ENCODE results near the gene MUC5AC. TPM values are rescaled to one million over a fixed set of nuclear protein-coding genes. Genes with fewer than 3 reads are reported as not detected.
"Not testable (repeated sequence)": the region's sequence is repeated elsewhere in the genome, so short reads cannot be mapped to it uniquely, and the experiment has no call there.

The MUC5AC gene
- total RNA-seq, 1 experiment from 2014 or later: not detected

- H3K27me3 ChIP-seq (replicated peaks; ENCODE audit: insufficient read depth, low read depth, low read length, poor library complexity): peaks cover 15% of the 10 kb centered on the region
- TF ChIP-seq EZH2 (IDR thresholded peaks at IDR 0.05; ENCODE audit: borderline replicate concordance, low read depth, low read length, poor library complexity, severe bottlenecking): no peak
- no peak for TF ChIP-seq CTCF (conservative IDR thresholded peaks at IDR 0.05; ENCODE audit: low read depth, low read length)
- H3K4me3 ChIP-seq (ENCODE audit: low read depth, low read length, poor library complexity, severe bottlenecking): no peak overlapping the region
- no peak for DNase-seq (ENCODE audit: low spot score)
- no peaks in the 10 kb centered on the region for H3K36me3 ChIP-seq (ENCODE audit: insufficient read depth, low read length, poor library complexity, severe bottlenecking)
- CTCF ChIA-PET: no interaction called here
- POLR2A ChIA-PET (ENCODE audit: low non-redundant PET): no interaction called here
- no peaks in the 10 kb centered on the region for H3K4me1 ChIP-seq (ENCODE audit: insufficient read depth, low read length, poor library complexity, severe bottlenecking)
- peaks cover 8% of the 10 kb centered on the region for H3K9me3 ChIP-seq (ENCODE audit: low read depth, low read length, poor library complexity, severe bottlenecking)
- BruUV-seq (replicated peaks): no TSS peak
- intact Hi-C loops (cut with micrococcal nuclease; ENCODE audit: unreplicated experiment): no loop called here
- H3K27ac ChIP-seq (ENCODE audit: low read depth, low read length, poor library complexity, severe bottlenecking): no peak overlapping the region
Observed at GRCh38 chr11:1211838-1212237, 54.1 kb downstream of the MUC5AC start.

DNA sequence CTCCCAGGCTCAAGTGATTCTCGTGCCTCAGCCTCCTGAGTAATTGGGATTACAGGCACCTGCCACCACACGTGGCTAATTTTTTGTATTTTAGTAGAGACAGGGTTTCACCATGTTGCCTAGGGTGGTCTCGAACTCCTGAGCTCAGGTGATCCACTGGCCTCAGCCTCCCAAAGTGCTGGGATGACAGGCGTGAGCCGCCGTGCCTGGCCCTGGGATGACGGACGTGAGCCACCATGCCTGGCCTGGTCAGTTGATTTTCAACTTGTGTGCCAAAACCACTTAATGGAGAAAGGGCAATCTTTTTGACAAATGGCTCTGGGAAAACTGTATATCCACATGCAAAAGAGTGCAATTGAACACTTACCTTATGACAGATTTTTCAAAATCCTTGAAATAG, 58.1 kb downstream of the MUC5AC start:
- DNase-seq (ENCODE audit: low spot score); H3K27ac ChIP-seq (ENCODE audit: low read depth, low read length, poor library complexity, severe bottlenecking); POLR2A ChIA-PET (ENCODE audit: low non-redundant PET); H3K4me3 ChIP-seq (ENCODE audit: low read depth, low read length, poor library complexity, severe bottlenecking); H3K9me3 ChIP-seq (ENCODE audit: low read depth, low read length, poor library complexity, severe bottlenecking); CTCF ChIA-PET; H3K4me1 ChIP-seq (ENCODE audit: insufficient read depth, low read length, poor library complexity, severe bottlenecking); H3K36me3 ChIP-seq (ENCODE audit: insufficient read depth, low read length, poor library complexity, severe bottlenecking); intact Hi-C loops (cut with micrococcal nuclease; ENCODE audit: unreplicated experiment); BruUV-seq (replicated peaks): not testable (repeated sequence)
- H3K27me3 ChIP-seq (replicated peaks; ENCODE audit: insufficient read depth, low read depth, low read length, poor library complexity): peaks cover 15% of the 10 kb centered on the region

DNA sequence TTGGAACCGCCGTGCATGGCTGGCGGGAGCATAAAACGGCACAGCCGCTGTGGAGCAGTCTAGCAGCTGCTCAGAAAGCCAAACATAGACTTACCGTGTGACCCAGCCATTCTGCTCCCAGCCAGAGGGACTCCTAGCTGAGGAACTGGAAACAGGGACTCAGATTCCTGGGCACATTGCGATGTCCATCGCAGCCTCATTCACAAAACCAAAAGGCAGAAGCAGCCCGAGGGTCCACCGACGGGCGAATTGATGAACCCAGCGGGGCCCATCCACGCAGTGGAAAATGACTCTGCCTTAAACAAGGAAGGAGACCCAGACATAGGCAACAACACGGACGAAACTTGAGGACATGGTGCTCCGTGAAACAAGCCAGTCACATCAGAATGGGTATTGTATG, 59.4 kb downstream of the MUC5AC start:
- BruUV-seq (replicated peaks): no TSS peak
- no peak overlapping the region for H3K27ac ChIP-seq (ENCODE audit: low read depth, low read length, poor library complexity, severe bottlenecking)
- no peak for TF ChIP-seq CTCF (conservative IDR thresholded peaks at IDR 0.05; ENCODE audit: low read depth, low read length)
- no peak for TF ChIP-seq EZH2 (IDR thresholded peaks at IDR 0.05; ENCODE audit: borderline replicate concordance, low read depth, low read length, poor library complexity, severe bottlenecking)
- H3K27me3 ChIP-seq (replicated peaks; ENCODE audit: insufficient read depth, low read depth, low read length, poor library complexity): peaks cover 4% of the 10 kb centered on the region
- POLR2A ChIA-PET (ENCODE audit: low non-redundant PET): no interaction called here
- H3K4me3 ChIP-seq (ENCODE audit: low read depth, low read length, poor library complexity, severe bottlenecking): no peak overlapping the region
- H3K9me3 ChIP-seq (ENCODE audit: low read depth, low read length, poor library complexity, severe bottlenecking): peaks cover under 1% of the 10 kb centered on the region
- intact Hi-C loops (cut with micrococcal nuclease; ENCODE audit: unreplicated experiment): no loop called here
- no peaks in the 10 kb centered on the region for H3K36me3 ChIP-seq (ENCODE audit: insufficient read depth, low read length, poor library complexity, severe bottlenecking)
- CTCF ChIA-PET: no interaction called here
- DNase-seq (ENCODE audit: low spot score): no peak
- H3K4me1 ChIP-seq (ENCODE audit: insufficient read depth, low read length, poor library complexity, severe bottlenecking): no peaks in the 10 kb centered on the region

- no TSS peak for BruUV-seq (replicated peaks)
Observed at GRCh38 chr11:1218256-1218787, 60.6 kb downstream of the MUC5AC start.

More at GRCh38 chr11:1218256-1218787, 60.6 kb downstream of the MUC5AC start:
- Histone ChIP-seq H3K27me3 (replicated peaks; ENCODE audit: insufficient read depth, low read depth, low read length, poor library complexity) (peaks cover 4% of the 10 kb centered on the region), H3K4me1 (ENCODE audit: insufficient read depth, low read length, poor library complexity, severe bottlenecking) (no peaks in the 10 kb centered on the region), H3K4me3 (ENCODE audit: low read depth, low read length, poor library complexity, severe bottlenecking) (no peak overlapping the region), H3K9me3 (ENCODE audit: low read depth, low read length, poor library complexity, severe bottlenecking) (no peaks in the 10 kb centered on the region), H3K27ac (ENCODE audit: low read depth, low read length, poor library complexity, severe bottlenecking) (no peak overlapping the region), H3K36me3 (ENCODE audit: insufficient read depth, low read length, poor library complexity, severe bottlenecking) (no peaks in the 10 kb centered on the region)
- intact Hi-C loops (cut with micrococcal nuclease; ENCODE audit: unreplicated experiment): no loop called here
- CTCF ChIA-PET: no interaction called here
- no peak for TF ChIP-seq CTCF (conservative IDR thresholded peaks at IDR 0.05; ENCODE audit: low read depth, low read length)
- no peak for TF ChIP-seq EZH2 (IDR thresholded peaks at IDR 0.05; ENCODE audit: borderline replicate concordance, low read depth, low read length, poor library complexity, severe bottlenecking)
- POLR2A ChIA-PET (ENCODE audit: low non-redundant PET): no interaction called here
- no peak for DNase-seq (ENCODE audit: low spot score)
